GM23248 (cell line): Measurements from ENCODE around the gene ODF2.

Source experiments
- EZH2 ChIP-seq: fragments of 200-600 bp; sonication (generic); IDR thresholded peaks from 2 replicates; pipeline ENCODE4 v1.6.1; 2018; ENCODE audit warnings: antibody characterized with exemption, mild to moderate bottlenecking; ENCODE audit not compliant: insufficient read depth, poor library complexity, severe bottlenecking
- EZH2phosphoT487 ChIP-seq: fragments of 200-600 bp; sonication (generic); IDR thresholded peaks from 2 replicates; pipeline ENCODE4 v1.6.1; 2018; ENCODE audit warnings: antibody characterized with exemption, moderate library complexity, mild to moderate bottlenecking, low read depth; ENCODE audit not compliant: insufficient read depth

GRCh38 chr9:128528445-128529160 is 72.8 kb downstream of the ODF2 start:
- TF ChIP-seq EZH2phosphoT487 (no peak), EZH2 (no peak)
